Tibial artery (tissue), 4 donors: ENCODE results near the gene CUTC.

Source experiments
- DNase-seq, 2 donors: peaks; one replicate each; pipeline ENCODE4 v3.0.0-alpha.2; 2019
- H3K27ac ChIP-seq, 2 donors: fragments of 200-600 bp; sonication (generic) in 1 of 2; 1 replicate in 1 of 2; 2 replicates in 1 of 2; pipeline ENCODE4 v1.5.1; 2018 to 2019; ENCODE audit warnings: mild to moderate bottlenecking in 1 of 2
- H3K27me3 ChIP-seq, 2 donors: fragments of 200-600 bp; sonication (generic) in 1 of 2; one replicate each; pipeline versions ENCODE4 v1.5.1 to v1.6.0; 2016 to 2019
- H3K36me3 ChIP-seq, 3 donors: fragments of 200-600 bp; sonication (generic) in 2 of 3; one replicate each; pipeline ENCODE4 v1.5.1; 2016 to 2019; ENCODE audit warnings: mild to moderate bottlenecking in 2 of 3
- H3K4me1 ChIP-seq, 4 donors: fragments of 200-600 bp; sonication (generic) in 2 of 4; 1 replicate in 3 of 4; 2 replicates in 1 of 4; pipeline ENCODE4 v1.5.1; 2016 to 2019
- H3K4me3 ChIP-seq, 2 donors: fragments of 200-600 bp; sonication (generic) in 1 of 2; 1 replicate in 1 of 2; 2 replicates in 1 of 2; pipeline ENCODE4 v1.5.1; 2018 to 2019; ENCODE audit warnings: mild to moderate bottlenecking in 2 of 2
- H3K9me3 ChIP-seq, 3 donors: fragments of 200-600 bp; sonication (generic) in 1 of 3; one replicate each; pipeline ENCODE4 v1.5.1; 2016 to 2019
- CTCF ChIP-seq, 2 experiments: fragments of 200-600 bp in 1 of 2; fragments of 450-650 bp in 1 of 2; IDR thresholded peaks; one replicate each; pipeline ENCODE4 v1.5.1; 2017 to 2019; ENCODE audit warnings: antibody characterized with exemption in 2 of 2, mild to moderate bottlenecking in 1 of 2, moderate library complexity in 1 of 2
- intact Hi-C: fragments of 100-400 bp; cut with DNase I; formaldehyde crosslinking; loops from one replicate; pipeline ENCODE4 v1.15.0; 2023; ENCODE audit warnings: low total_unique reads

Gene CUTC

GRCh38 chr10:99711129-99711719 is 20.8 kb upstream of the CUTC start:
- H3K4me3 ChIP-seq = no peak overlapping the region
- intact Hi-C loops = no loop called here
- peaks cover 15 to 71% (median 50%) of the 10 kb centered on the region in 3 donors for H3K36me3 ChIP-seq
- TF ChIP-seq CTCF (IDR thresholded peaks at IDR 0.05) = peak; percentile 22 to 23
- no peaks in the 10 kb centered on the region for H3K4me1 ChIP-seq
- no peak for DNase-seq
- H3K9me3 ChIP-seq = no peaks in the 10 kb centered on the region
- no peaks in the 10 kb centered on the region for H3K27me3 ChIP-seq
- no peak overlapping the region for H3K27ac ChIP-seq

GRCh38 chr10:99714446-99714845 is 17.6 kb upstream of the CUTC start:
- no peak for DNase-seq
- Histone ChIP-seq H3K9me3 (no peaks in the 10 kb centered on the region), H3K36me3 (peaks cover 37 to 93% (median 79%) of the 10 kb centered on the region in 3 donors), H3K27ac (no peak overlapping the region), H3K27me3 (no peaks in the 10 kb centered on the region), H3K4me3 (no peak overlapping the region), H3K4me1 (no peaks in the 10 kb centered on the region)
- intact Hi-C loops = no loop called here
- no peak for TF ChIP-seq CTCF (IDR thresholded peaks at IDR 0.05)

GRCh38 chr10:99720387-99720786 is 11.6 kb upstream of the CUTC start:
- peaks cover 65 to 99% (median 95%) of the 10 kb centered on the region in 3 donors for H3K36me3 ChIP-seq
- TF ChIP-seq CTCF (IDR thresholded peaks at IDR 0.05) = no peak
- intact Hi-C loops = no loop called here
- H3K4me1 ChIP-seq = no peaks in the 10 kb centered on the region
- DNase-seq = no peak
- no peaks in the 10 kb centered on the region for H3K9me3 ChIP-seq
- H3K27me3 ChIP-seq = no peaks in the 10 kb centered on the region
- H3K27ac ChIP-seq = no peak overlapping the region
- H3K4me3 ChIP-seq = no peak overlapping the region

- no peak for DNase-seq
- H3K4me3 ChIP-seq = no peak overlapping the region
- no peaks in the 10 kb centered on the region for H3K27me3 ChIP-seq
- no peak for TF ChIP-seq CTCF (IDR thresholded peaks at IDR 0.05)
- H3K4me1 ChIP-seq = peaks cover 0 to 29% (median 19%) of the 10 kb centered on the region in 4 donors
- H3K36me3 ChIP-seq = peaks cover 21 to 37% (median 23%) of the 10 kb centered on the region in 3 donors
- no peaks in the 10 kb centered on the region for H3K9me3 ChIP-seq
- no peak overlapping the region for H3K27ac ChIP-seq
- intact Hi-C loops = loop anchor here (5.0 kb wide), 1 partner anchor 108 kb away; the partner anchor contains the start of gene SLC25A28
Observed at GRCh38 chr10:99730026-99730425, 2.0 kb upstream of the CUTC start.

- intact Hi-C loops = loop anchor here (5.0 kb wide), 1 partner anchor 109 kb away; the partner anchor contains the start of gene SLC25A28
- Histone ChIP-seq H3K4me3 (peak overlapping the region; percentile 91 to 92), H3K9me3 (no peaks in the 10 kb centered on the region), H3K27ac (peak overlapping the region; percentile 92 to 95), H3K4me1 (peaks cover 0 to 29% (median 19%) of the 10 kb centered on the region in 4 donors), H3K36me3 (peaks cover 11 to 27% (median 18%) of the 10 kb centered on the region in 3 donors), H3K27me3 (no peaks in the 10 kb centered on the region)
- TF ChIP-seq CTCF (IDR thresholded peaks at IDR 0.05) = peak in 1 of 2 experiments; percentile 11
- DNase-seq = no peak
Observed at GRCh38 chr10:99731306-99732032, 565 bp upstream of the CUTC start.
